RWPE2 (cell line): ENCODE measurements around the gene ALAD.

ENCODE experiments used
- ATAC-seq: fragments of 200-7000 bp; cut with Tn5 transposase; 3 replicates; pipeline ENCODE4 v1.9.1; 2021; ENCODE audit warnings: low read depth
- DNase-seq: peaks from one replicate; pipeline ENCODE4 v3.0.0-alpha.2; 2020; ENCODE audit warnings: low spot score
- H3K27ac ChIP-seq: fragments of 450-650 bp; 2 replicates; pipeline ENCODE4 v1.5.1; 2017; ENCODE audit warnings: mild to moderate bottlenecking; ENCODE audit not compliant: poor library complexity, severe bottlenecking
- H3K27me3 ChIP-seq: fragments of 250-450 bp; sonication (Bioruptor Pico); 2 replicates; pipeline ENCODE4 v1.5.1; 2021; ENCODE audit warnings: mild to moderate bottlenecking, moderate library complexity; ENCODE audit not compliant: insufficient read depth, poor library complexity, severe bottlenecking
- H3K36me3 ChIP-seq: fragments of 250-450 bp; sonication (Bioruptor Pico); 2 replicates; pipeline ENCODE4 v1.5.1; 2020; ENCODE audit warnings: low read depth, mild to moderate bottlenecking, moderate library complexity
- H3K4me1 ChIP-seq: fragments of 250-450 bp; sonication (Bioruptor Pico); 2 replicates; pipeline ENCODE4 v1.5.1; 2021; ENCODE audit warnings: mild to moderate bottlenecking, moderate library complexity; ENCODE audit not compliant: insufficient read depth, poor library complexity, severe bottlenecking
- H3K4me3 ChIP-seq: fragments of 250-450 bp; sonication (Bioruptor Pico); 2 replicates; pipeline ENCODE4 v1.5.1; 2021; ENCODE audit warnings: mild to moderate bottlenecking, moderate library complexity; ENCODE audit not compliant: severe bottlenecking
- H3K9me3 ChIP-seq: fragments of 250-450 bp; sonication (Bioruptor Pico); 2 replicates; pipeline ENCODE4 v1.5.1; 2021; ENCODE audit warnings: mild to moderate bottlenecking, moderate library complexity; ENCODE audit not compliant: severe bottlenecking
- CTCF ChIP-seq: fragments of 450-650 bp; IDR thresholded peaks from one replicate; pipeline ENCODE4 v1.5.1; 2017; ENCODE audit warnings: mild to moderate bottlenecking, moderate library complexity; ENCODE audit not compliant: poor library complexity, severe bottlenecking

ALAD gene

GRCh38 chr9:113376634-113377567, 24.2 kb downstream of the ALAD start, which contains the start of gene HDHD3:
Gene HDHD3 (minus strand): TSS chr9:113376986. CDS start chr9:113374354, 2,632 bp downstream.
- Histone ChIP-seq H3K36me3 (no peaks in the 10 kb centered on the region), H3K27me3 (no peaks in the 10 kb centered on the region), H3K27ac (peak within 1 kb of the TSS; percentile 39), H3K9me3 (no peaks in the 10 kb centered on the region), H3K4me3 (peak within 1 kb of the TSS; percentile 67), H3K4me1 (no peaks in the 10 kb centered on the region)
- ATAC-seq: peak; percentile 94
- TF ChIP-seq CTCF: no peak
- DNase-seq: no peak

- no peak for DNase-seq
- no peak for TF ChIP-seq CTCF
- ATAC-seq: no peak
- no peaks in the 10 kb centered on the region for H3K9me3 ChIP-seq
- no peaks in the 10 kb centered on the region for H3K27me3 ChIP-seq
- no peaks in the 10 kb centered on the region for H3K4me1 ChIP-seq
- no peaks in the 10 kb centered on the region for H3K36me3 ChIP-seq
- no peak overlapping the region for H3K4me3 ChIP-seq
- H3K27ac ChIP-seq: no peak overlapping the region
These were observed 25.7 kb downstream of the ALAD start for GRCh38 chr9:113375057-113376023.

- H3K27ac ChIP-seq: no peak overlapping the region
- no peak for TF ChIP-seq CTCF
- ATAC-seq: no peak
- no peaks in the 10 kb centered on the region for H3K9me3 ChIP-seq
- no peak for DNase-seq
- H3K36me3 ChIP-seq: no peaks in the 10 kb centered on the region
- H3K4me1 ChIP-seq: no peaks in the 10 kb centered on the region
- no peaks in the 10 kb centered on the region for H3K27me3 ChIP-seq
- H3K4me3 ChIP-seq: no peak overlapping the region
These were observed 27.2 kb downstream of the ALAD start for GRCh38 chr9:113373676-113374392.

GRCh38 chr9:113373256-113373655, 27.8 kb downstream of the ALAD start:
- H3K4me3 ChIP-seq: no peak overlapping the region
- ATAC-seq (no peak), DNase-seq (no peak)
- no peak for TF ChIP-seq CTCF
- H3K27me3 ChIP-seq: no peaks in the 10 kb centered on the region
- H3K4me1 ChIP-seq: no peaks in the 10 kb centered on the region
- H3K27ac ChIP-seq: no peak overlapping the region
- H3K9me3 ChIP-seq: no peaks in the 10 kb centered on the region
- no peaks in the 10 kb centered on the region for H3K36me3 ChIP-seq
